Astrocyte (in vitro differentiated cells and primary cell): ENCODE data around the gene PPP2R2B.

ENCODE experiments used
- EZH2 ChIP-seq: IDR thresholded peaks from 2 replicates; pipeline ENCODE4 v1.6.1; 2012; ENCODE audit warnings: mild to moderate bottlenecking, low read length, inconsistent platforms; ENCODE audit not compliant: insufficient read depth
- TF ChIP-seq, protein P1 (sequence below): IDR thresholded peaks from 2 replicates; pipeline ENCODE4 v1.5.1; 2011; ENCODE audit warnings: low read depth, mild to moderate bottlenecking, inconsistent platforms, low read length, moderate library complexity; ENCODE audit not compliant: insufficient read depth

DNA sequence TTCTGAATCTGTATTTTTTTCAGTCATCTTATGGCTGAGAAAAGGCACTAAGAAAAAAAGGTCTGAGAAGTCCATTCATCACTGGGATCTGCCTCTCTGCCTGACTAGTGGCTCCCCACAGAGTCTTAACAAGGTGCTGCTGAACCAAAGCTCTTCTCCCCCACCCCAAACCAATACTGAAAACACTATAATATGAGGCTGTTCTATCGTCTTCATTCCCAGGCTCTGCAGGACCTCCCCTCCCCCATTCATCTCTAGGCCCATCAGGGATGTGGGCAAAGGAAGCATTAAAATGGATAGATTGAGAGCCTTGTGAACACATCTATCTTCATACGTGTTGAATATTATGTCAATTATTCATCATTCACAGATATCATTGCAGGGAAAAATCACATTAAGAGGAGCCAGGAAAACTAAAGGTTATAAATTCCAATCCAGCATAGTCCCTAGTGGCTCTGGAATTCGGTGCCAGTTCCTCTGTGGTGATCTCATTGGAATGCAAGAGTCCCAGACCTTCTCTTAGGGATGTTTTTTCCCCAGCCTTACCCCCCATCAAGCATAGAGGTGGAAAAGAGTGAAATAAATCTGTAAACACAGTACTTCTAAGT, 318.2 kb downstream of the PPP2R2B start:
- TF ChIP-seq, protein P1, sequence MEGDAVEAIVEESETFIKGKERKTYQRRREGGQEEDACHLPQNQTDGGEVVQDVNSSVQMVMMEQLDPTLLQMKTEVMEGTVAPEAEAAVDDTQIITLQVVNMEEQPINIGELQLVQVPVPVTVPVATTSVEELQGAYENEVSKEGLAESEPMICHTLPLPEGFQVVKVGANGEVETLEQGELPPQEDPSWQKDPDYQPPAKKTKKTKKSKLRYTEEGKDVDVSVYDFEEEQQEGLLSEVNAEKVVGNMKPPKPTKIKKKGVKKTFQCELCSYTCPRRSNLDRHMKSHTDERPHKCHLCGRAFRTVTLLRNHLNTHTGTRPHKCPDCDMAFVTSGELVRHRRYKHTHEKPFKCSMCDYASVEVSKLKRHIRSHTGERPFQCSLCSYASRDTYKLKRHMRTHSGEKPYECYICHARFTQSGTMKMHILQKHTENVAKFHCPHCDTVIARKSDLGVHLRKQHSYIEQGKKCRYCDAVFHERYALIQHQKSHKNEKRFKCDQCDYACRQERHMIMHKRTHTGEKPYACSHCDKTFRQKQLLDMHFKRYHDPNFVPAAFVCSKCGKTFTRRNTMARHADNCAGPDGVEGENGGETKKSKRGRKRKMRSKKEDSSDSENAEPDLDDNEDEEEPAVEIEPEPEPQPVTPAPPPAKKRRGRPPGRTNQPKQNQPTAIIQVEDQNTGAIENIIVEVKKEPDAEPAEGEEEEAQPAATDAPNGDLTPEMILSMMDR = no peak
- TF ChIP-seq EZH2 = no peak
